ENCODE data around the gene FGA. TPM values are rescaled to one million over a fixed set of nuclear protein-coding genes. Genes with fewer than 3 reads are reported as not detected.

The FGA gene
- total RNA-seq, 1 experiment from 2014 or later = not detected

DNA sequence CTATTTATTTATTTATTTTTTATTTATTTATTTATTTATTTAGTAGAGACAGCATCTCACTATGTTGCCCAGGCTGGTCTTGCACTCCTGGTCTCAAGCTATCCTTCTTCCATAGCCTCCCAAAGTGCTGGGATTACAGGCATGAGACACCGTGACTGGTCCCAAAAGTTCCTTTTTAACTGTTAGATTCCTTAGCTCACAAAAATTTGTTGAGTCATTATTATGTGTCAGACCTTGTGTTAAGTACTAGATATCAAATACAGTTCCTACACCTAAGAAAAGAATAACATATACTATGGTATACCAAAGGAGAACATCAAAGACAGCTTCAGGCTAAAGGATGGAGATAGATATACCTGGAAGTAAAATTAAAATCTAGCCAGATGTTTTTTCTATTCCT is 11.6 kb downstream of the FGA start:
- H3K9me3 ChIP-seq (ENCODE audit: low read length) = no peaks in the 10 kb centered on the region
- BruUV-seq (replicated peaks) = no TSS peak
- TF ChIP-seq, protein P1, sequence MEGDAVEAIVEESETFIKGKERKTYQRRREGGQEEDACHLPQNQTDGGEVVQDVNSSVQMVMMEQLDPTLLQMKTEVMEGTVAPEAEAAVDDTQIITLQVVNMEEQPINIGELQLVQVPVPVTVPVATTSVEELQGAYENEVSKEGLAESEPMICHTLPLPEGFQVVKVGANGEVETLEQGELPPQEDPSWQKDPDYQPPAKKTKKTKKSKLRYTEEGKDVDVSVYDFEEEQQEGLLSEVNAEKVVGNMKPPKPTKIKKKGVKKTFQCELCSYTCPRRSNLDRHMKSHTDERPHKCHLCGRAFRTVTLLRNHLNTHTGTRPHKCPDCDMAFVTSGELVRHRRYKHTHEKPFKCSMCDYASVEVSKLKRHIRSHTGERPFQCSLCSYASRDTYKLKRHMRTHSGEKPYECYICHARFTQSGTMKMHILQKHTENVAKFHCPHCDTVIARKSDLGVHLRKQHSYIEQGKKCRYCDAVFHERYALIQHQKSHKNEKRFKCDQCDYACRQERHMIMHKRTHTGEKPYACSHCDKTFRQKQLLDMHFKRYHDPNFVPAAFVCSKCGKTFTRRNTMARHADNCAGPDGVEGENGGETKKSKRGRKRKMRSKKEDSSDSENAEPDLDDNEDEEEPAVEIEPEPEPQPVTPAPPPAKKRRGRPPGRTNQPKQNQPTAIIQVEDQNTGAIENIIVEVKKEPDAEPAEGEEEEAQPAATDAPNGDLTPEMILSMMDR (conservative IDR thresholded peaks at IDR 0.05; ENCODE audit: low read depth, low read length) = no peak
- TF ChIP-seq EZH2 (IDR thresholded peaks at IDR 0.05; ENCODE audit: low read length, unreplicated experiment) (no peak), EZH2phosphoT487 (IDR thresholded peaks at IDR 0.05; ENCODE audit: borderline replicate concordance, low read length) (no peak)
- H3F3A ChIP-seq (ENCODE audit: low read length, unreplicated experiment) = no peaks in the 10 kb centered on the region
- no peaks in the 10 kb centered on the region for H3K36me3 ChIP-seq (ENCODE audit: low read depth, low read length)
- no peak overlapping the region for H3K4me2 ChIP-seq (ENCODE audit: low read length)
- no peak overlapping the region for H3K27ac ChIP-seq (ENCODE audit: low read length)
- H3K4me3 ChIP-seq (ENCODE audit: low read length) = no peak overlapping the region
- CTCF ChIA-PET = no interaction called here
- no peaks in the 10 kb centered on the region for H4K20me1 ChIP-seq (ENCODE audit: low read length)
- POLR2A ChIA-PET (ENCODE audit: unreplicated experiment) = no interaction called here
- no peaks in the 10 kb centered on the region for H3K79me2 ChIP-seq (ENCODE audit: low read length)
- H3K27me3 ChIP-seq (ENCODE audit: low read length) = no peaks in the 10 kb centered on the region
- H3K4me1 ChIP-seq (ENCODE audit: insufficient read depth, low read length) = no peaks in the 10 kb centered on the region
- no peak for ATAC-seq
- intact Hi-C loops (cut with micrococcal nuclease) = no loop called here
- H2AFZ ChIP-seq (ENCODE audit: low read length) = no peak overlapping the region
- no peak overlapping the region for H3K9ac ChIP-seq (ENCODE audit: low read length)
- no peaks in the 10 kb centered on the region for H3K9me2 ChIP-seq (replicated peaks; ENCODE audit: low read length)
- peak; percentile 45 for DNase-seq

DNA sequence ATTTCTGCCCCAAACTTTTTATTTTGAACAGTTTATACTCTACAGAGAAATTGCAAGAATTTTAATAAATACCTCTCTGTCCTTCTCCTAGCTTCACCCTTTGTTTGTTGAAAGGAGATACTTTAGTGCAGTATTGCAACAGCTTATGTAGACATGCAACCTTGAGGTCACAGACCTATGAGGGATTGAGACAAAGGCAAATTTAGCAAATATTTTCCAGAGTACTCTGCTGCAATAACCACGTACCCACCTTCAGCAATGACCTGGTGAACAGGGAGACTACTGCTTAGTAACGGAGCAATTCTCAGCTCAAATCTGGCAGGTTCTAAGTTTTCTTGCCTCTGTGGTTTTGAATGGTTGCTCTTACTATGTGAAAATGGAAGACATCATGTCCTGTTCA is 13.2 kb downstream of the FGA start:
- intact Hi-C loops (cut with micrococcal nuclease) = no loop called here
- ChIA-PET CTCF (no interaction called here), POLR2A (ENCODE audit: unreplicated experiment) (no interaction called here)
- H3K9me2 ChIP-seq (replicated peaks; ENCODE audit: low read length) = no peaks in the 10 kb centered on the region
- ATAC-seq (no peak), DNase-seq (no peak)
- H4K20me1 ChIP-seq (ENCODE audit: low read length) = no peaks in the 10 kb centered on the region
- H3K4me2 ChIP-seq (ENCODE audit: low read length) = no peak overlapping the region
- BruUV-seq (replicated peaks) = no TSS peak
- TF ChIP-seq EZH2phosphoT487 (IDR thresholded peaks at IDR 0.05; ENCODE audit: borderline replicate concordance, low read length) (no peak), EZH2 (IDR thresholded peaks at IDR 0.05; ENCODE audit: low read length, unreplicated experiment) (no peak)
- TF ChIP-seq, protein P1 (conservative IDR thresholded peaks at IDR 0.05; ENCODE audit: low read depth, low read length) = no peak
- H3K4me1 ChIP-seq (ENCODE audit: insufficient read depth, low read length) = no peaks in the 10 kb centered on the region
- H2AFZ ChIP-seq (ENCODE audit: low read length) = no peak overlapping the region
- H3K9me3 ChIP-seq (ENCODE audit: low read length) = no peaks in the 10 kb centered on the region
- no peaks in the 10 kb centered on the region for H3K27me3 ChIP-seq (ENCODE audit: low read length)
- no peak overlapping the region for H3K27ac ChIP-seq (ENCODE audit: low read length)
- no peaks in the 10 kb centered on the region for H3F3A ChIP-seq (ENCODE audit: low read length, unreplicated experiment)
- no peak overlapping the region for H3K9ac ChIP-seq (ENCODE audit: low read length)
- H3K79me2 ChIP-seq (ENCODE audit: low read length) = no peaks in the 10 kb centered on the region
- no peak overlapping the region for H3K4me3 ChIP-seq (ENCODE audit: low read length)
- H3K36me3 ChIP-seq (ENCODE audit: low read depth, low read length) = no peaks in the 10 kb centered on the region

DNA sequence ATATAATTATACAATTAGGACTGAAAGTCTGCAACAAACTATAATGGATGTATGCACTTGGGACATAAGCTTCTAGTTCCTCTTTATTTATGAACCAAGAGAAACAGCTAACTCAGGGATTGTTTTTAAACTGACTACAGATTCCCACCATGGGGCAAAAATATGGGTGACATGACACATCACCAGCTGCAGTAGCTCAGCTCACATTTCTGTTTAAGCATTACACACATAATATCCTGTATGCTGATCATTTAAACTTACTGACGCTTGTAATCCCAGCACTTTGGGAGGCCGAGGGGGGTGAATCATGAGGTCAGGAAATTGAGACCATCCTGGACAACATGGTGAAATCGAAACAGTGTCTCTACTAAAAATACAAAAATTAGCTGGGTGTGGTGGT is 16.2 kb downstream of the FGA start:
- Histone ChIP-seq H3K4me3 (ENCODE audit: low read length) (no peak overlapping the region), H3K9me3 (ENCODE audit: low read length) (no peaks in the 10 kb centered on the region), H3K27me3 (ENCODE audit: low read length) (no peaks in the 10 kb centered on the region), H4K20me1 (ENCODE audit: low read length) (no peaks in the 10 kb centered on the region), H3K9me2 (replicated peaks; ENCODE audit: low read length) (no peaks in the 10 kb centered on the region), H3K27ac (ENCODE audit: low read length) (no peak overlapping the region), H3K79me2 (ENCODE audit: low read length) (no peaks in the 10 kb centered on the region), H2AFZ (ENCODE audit: low read length) (no peak overlapping the region), H3K36me3 (ENCODE audit: low read depth, low read length) (no peaks in the 10 kb centered on the region), H3F3A (ENCODE audit: low read length, unreplicated experiment) (no peaks in the 10 kb centered on the region), H3K4me2 (ENCODE audit: low read length) (no peak overlapping the region), H3K9ac (ENCODE audit: low read length) (no peak overlapping the region), H3K4me1 (ENCODE audit: insufficient read depth, low read length) (peaks cover 8% of the 10 kb centered on the region)
- intact Hi-C loops (cut with micrococcal nuclease) = no loop called here
- no peak for TF ChIP-seq EZH2 (IDR thresholded peaks at IDR 0.05; ENCODE audit: low read length, unreplicated experiment)
- no peak for TF ChIP-seq EZH2phosphoT487 (IDR thresholded peaks at IDR 0.05; ENCODE audit: borderline replicate concordance, low read length)
- TF ChIP-seq, protein P1 (conservative IDR thresholded peaks at IDR 0.05; ENCODE audit: low read depth, low read length) = no peak
- DNase-seq (no peak), ATAC-seq (no peak)
- ChIA-PET CTCF (no interaction called here), POLR2A (ENCODE audit: unreplicated experiment) (no interaction called here)
- no TSS peak for BruUV-seq (replicated peaks)

All from PC-3 (cell line).